ENCODE results near the gene MYO1G. TPM values are rescaled to one million over a fixed set of nuclear protein-coding genes. Genes with fewer than 3 reads are reported as not detected.

The MYO1G gene
- total and polyA plus RNA-seq, 2 experiments from 2014 or later = 0.21 to 0.78 TPM

- Histone ChIP-seq H3K27ac (no peak overlapping the region), H3K4me3 (no peak overlapping the region), H3K27me3 (no peaks in the 10 kb centered on the region), H3K4me1 (ENCODE audit: low read depth) (no peaks in the 10 kb centered on the region), H3K9me3 (ENCODE audit: low read depth) (no peaks in the 10 kb centered on the region), H3K36me3 (no peaks in the 10 kb centered on the region)
- TF ChIP-seq CTCF (IDR thresholded peaks at IDR 0.05; ENCODE audit: low read depth, low read length) = no peak
- DNase-seq (ENCODE audit: low read depth in 1 of 2, low spot score in 1 of 2) = no peak
Measured at GRCh38 chr7:44972562-44972961, 6.3 kb downstream of the MYO1G start.

DNA sequence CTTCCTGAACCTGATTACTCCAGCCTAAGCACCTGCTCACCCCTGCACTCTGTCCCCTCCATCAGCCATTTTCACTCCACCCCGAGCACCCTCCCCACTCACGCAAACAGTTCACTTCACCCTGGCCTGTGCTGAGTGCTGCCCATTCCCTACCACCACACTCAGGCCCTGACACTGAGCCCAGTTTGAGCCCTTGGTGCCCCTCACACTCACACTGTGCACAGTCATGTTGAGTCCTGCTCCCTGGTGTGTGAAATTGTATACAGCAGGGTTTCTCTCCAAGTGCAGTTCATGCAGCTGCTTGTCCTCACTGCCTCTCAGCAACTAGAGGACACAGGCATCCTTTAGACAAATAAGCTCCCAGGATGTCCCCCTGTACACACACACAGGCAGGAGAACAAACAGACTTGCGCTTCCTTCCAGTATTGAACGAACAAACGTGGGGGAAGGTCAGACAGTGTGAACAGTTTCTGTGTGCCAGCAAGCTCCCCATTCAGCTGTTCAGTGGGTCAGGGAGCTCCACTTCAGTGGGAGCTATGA is 6.8 kb downstream of the MYO1G start:
- Histone ChIP-seq H3K4me3 (no peak overlapping the region), H3K36me3 (no peaks in the 10 kb centered on the region), H3K27ac (no peak overlapping the region), H3K4me1 (ENCODE audit: low read depth) (no peaks in the 10 kb centered on the region), H3K27me3 (no peaks in the 10 kb centered on the region), H3K9me3 (ENCODE audit: low read depth) (no peaks in the 10 kb centered on the region)
- TF ChIP-seq CTCF (IDR thresholded peaks at IDR 0.05; ENCODE audit: low read depth, low read length) = no peak
- no peak for DNase-seq (ENCODE audit: low read depth in 1 of 2, low spot score in 1 of 2)

- DNase-seq (ENCODE audit: low read depth in 1 of 2, low spot score in 1 of 2) = no peak
- H3K27ac ChIP-seq = no peak overlapping the region
- no peak for TF ChIP-seq CTCF (IDR thresholded peaks at IDR 0.05; ENCODE audit: low read depth, low read length)
- no peak overlapping the region for H3K4me3 ChIP-seq
- no peaks in the 10 kb centered on the region for H3K9me3 ChIP-seq (ENCODE audit: low read depth)
- H3K36me3 ChIP-seq = no peaks in the 10 kb centered on the region
- H3K4me1 ChIP-seq (ENCODE audit: low read depth) = no peaks in the 10 kb centered on the region
- no peaks in the 10 kb centered on the region for H3K27me3 ChIP-seq
Measured at GRCh38 chr7:44971188-44971901, 7.5 kb downstream of the MYO1G start.

DNA sequence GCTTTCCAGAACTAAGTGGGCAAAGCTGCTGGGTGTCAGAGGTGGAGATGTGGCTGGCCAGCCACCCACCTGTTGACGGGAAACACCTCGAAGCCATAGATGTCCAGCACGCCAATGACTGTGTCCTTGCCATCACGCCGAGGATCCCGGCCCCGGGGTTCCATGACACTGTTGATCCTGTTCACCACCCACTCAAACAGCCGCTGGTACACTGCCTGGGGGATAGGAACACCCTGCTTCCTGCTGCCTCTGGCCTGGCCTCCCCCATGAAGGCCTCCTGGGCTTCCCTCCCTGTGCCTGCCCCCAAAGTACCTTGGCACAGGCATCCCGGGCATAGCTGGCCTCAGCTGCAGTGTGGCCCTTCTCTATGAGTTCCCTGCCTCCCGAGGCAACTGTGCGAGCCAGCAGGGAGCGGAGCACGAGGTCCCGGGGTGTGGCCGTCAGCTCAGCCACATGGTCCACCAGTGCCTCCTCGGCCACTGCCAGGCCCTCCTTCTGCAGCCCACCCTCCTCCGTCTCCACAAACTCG is 8.2 kb downstream of the MYO1G start:
- no peak overlapping the region for H3K4me3 ChIP-seq
- H3K27ac ChIP-seq = no peak overlapping the region
- TF ChIP-seq CTCF (IDR thresholded peaks at IDR 0.05; ENCODE audit: low read depth, low read length) = no peak
- H3K36me3 ChIP-seq = no peaks in the 10 kb centered on the region
- no peaks in the 10 kb centered on the region for H3K9me3 ChIP-seq (ENCODE audit: low read depth)
- no peak for DNase-seq (ENCODE audit: low read depth in 1 of 2, low spot score in 1 of 2)
- no peaks in the 10 kb centered on the region for H3K27me3 ChIP-seq
- no peaks in the 10 kb centered on the region for H3K4me1 ChIP-seq (ENCODE audit: low read depth)

GRCh38 chr7:44969701-44970522 is 8.9 kb downstream of the MYO1G start:
- no peaks in the 10 kb centered on the region for H3K36me3 ChIP-seq
- H3K27ac ChIP-seq = no peak overlapping the region
- no peaks in the 10 kb centered on the region for H3K9me3 ChIP-seq (ENCODE audit: low read depth)
- no peak for DNase-seq (ENCODE audit: low read depth in 1 of 2, low spot score in 1 of 2)
- no peak for TF ChIP-seq CTCF (IDR thresholded peaks at IDR 0.05; ENCODE audit: low read depth, low read length)
- H3K27me3 ChIP-seq = no peaks in the 10 kb centered on the region
- no peaks in the 10 kb centered on the region for H3K4me1 ChIP-seq (ENCODE audit: low read depth)
- H3K4me3 ChIP-seq = no peak overlapping the region
